HepG2 (cell line): ENCODE data around the gene ZNF669. TPM values are rescaled to one million over a fixed set of nuclear protein-coding genes. Genes with fewer than 3 reads are reported as not detected.

ENCODE experiments used
- DNMT3B ChIP-seq: conservative IDR thresholded peaks from 2 replicates; pipeline ENCODE4 v1.6.1; 2016; ENCODE audit warnings: missing biosample characterization, control low read depth
- MEIS2 ChIP-seq: sonication (generic); formaldehyde crosslinking; IDR thresholded peaks from 2 replicates; pipeline ENCODE4 v1.9.0; 2021; ENCODE audit warnings: mild to moderate bottlenecking, missing genetic modification reagents
- RBFOX2 ChIP-seq: fragments of 200-400 bp; formaldehyde crosslinking; IDR thresholded peaks from 2 replicates; pipeline ENCODE4 v1.6.1; 2017; ENCODE audit warnings: low read depth, mild to moderate bottlenecking, low read length
- SMARCC2 ChIP-seq: fragments of 450-650 bp; IDR thresholded peaks from 2 replicates; pipeline ENCODE4 v1.6.1; 2017; ENCODE audit warnings: antibody characterized with exemption, mild to moderate bottlenecking
- SPEN ChIP-seq: sonication (generic); formaldehyde crosslinking; IDR thresholded peaks from 2 replicates; pipeline ENCODE4 v1.5.1; 2020; ENCODE audit warnings: low read depth, mild to moderate bottlenecking, missing genetic modification reagents
- TAF1 ChIP-seq: sonication (generic); formaldehyde crosslinking; IDR thresholded peaks from 2 replicates; pipeline ENCODE4 v1.4.0; 2020; ENCODE audit warnings: missing genetic modification reagents
- TERF1 ChIP-seq: sonication (generic); formaldehyde crosslinking; IDR thresholded peaks from 2 replicates; pipeline ENCODE4 v1.8.0; 2022; ENCODE audit warnings: mild to moderate bottlenecking, missing genetic modification reagents, moderate library complexity
- ZMAT3 ChIP-seq: sonication (generic); formaldehyde crosslinking; conservative IDR thresholded peaks from 2 replicates; pipeline ENCODE4 v1.7.0; 2021; ENCODE audit warnings: missing genetic modification reagents
- ZNF263 ChIP-seq: sonication (generic); formaldehyde crosslinking; IDR thresholded peaks from 2 replicates; pipeline ENCODE4 v1.4.0; 2020; ENCODE audit warnings: missing genetic modification reagents
- ZNF432 ChIP-seq: sonication (generic); formaldehyde crosslinking; IDR thresholded peaks from 2 replicates; pipeline ENCODE4 v1.5.0; 2020; ENCODE audit warnings: missing genetic modification reagents, mild to moderate bottlenecking, borderline replicate concordance
- ZSCAN12 ChIP-seq: sonication (generic); formaldehyde crosslinking; IDR thresholded peaks from 2 replicates; pipeline ENCODE4 v1.9.0; 2021; ENCODE audit warnings: mild to moderate bottlenecking, missing genetic modification reagents
- polyA plus RNA-seq, 8 experiments: library from polyadenylated mRNA; depleted of rRNA in 3 of 8; stranded (reverse) in 7 of 8; unstranded in 1 of 8; fragments of >200 nt; fragmentation: Illumina TruSeq in 4 of 8; extraction: Trizol in 4 of 8; gene quantifications; 2 replicates each; pipeline versions ENCODE4 v1.2.1 to v1.2.3, GENCODE V29; 2011 to 2016; ENCODE audit warnings: low read depth in 4 of 8, missing spikeins in 1 of 8, mixed read lengths in 1 of 8; ENCODE audit not compliant: insufficient read depth in 1 of 8
- total RNA-seq, 5 experiments: library from RNA; depleted of rRNA; stranded (reverse); fragments of >200 nt; fragmentation: Illumina TruSeq; extraction: Trizol; gene quantifications; 2 replicates each; pipeline ENCODE4 v1.2.3, GENCODE V29; 2016; ENCODE audit warnings: low read depth in 1 of 5
- TF ChIP-seq, protein P1 (sequence below): sonication (generic); formaldehyde crosslinking; IDR thresholded peaks from 2 replicates; pipeline ENCODE4 v1.4.0; 2020; ENCODE audit warnings: missing genetic modification reagents, borderline replicate concordance
- TF ChIP-seq, protein P2 (sequence below): sonication (generic); formaldehyde crosslinking; IDR thresholded peaks from 2 replicates; pipeline ENCODE4 v1.5.0; 2020; ENCODE audit warnings: missing genetic modification reagents

The ZNF669 gene
- total and polyA plus RNA-seq, 2 of the 13 experiments (the other 11 are each of a cell fraction or from before 2014, with no cell fraction given), result 3.1 to 14.6 TPM

DNA sequence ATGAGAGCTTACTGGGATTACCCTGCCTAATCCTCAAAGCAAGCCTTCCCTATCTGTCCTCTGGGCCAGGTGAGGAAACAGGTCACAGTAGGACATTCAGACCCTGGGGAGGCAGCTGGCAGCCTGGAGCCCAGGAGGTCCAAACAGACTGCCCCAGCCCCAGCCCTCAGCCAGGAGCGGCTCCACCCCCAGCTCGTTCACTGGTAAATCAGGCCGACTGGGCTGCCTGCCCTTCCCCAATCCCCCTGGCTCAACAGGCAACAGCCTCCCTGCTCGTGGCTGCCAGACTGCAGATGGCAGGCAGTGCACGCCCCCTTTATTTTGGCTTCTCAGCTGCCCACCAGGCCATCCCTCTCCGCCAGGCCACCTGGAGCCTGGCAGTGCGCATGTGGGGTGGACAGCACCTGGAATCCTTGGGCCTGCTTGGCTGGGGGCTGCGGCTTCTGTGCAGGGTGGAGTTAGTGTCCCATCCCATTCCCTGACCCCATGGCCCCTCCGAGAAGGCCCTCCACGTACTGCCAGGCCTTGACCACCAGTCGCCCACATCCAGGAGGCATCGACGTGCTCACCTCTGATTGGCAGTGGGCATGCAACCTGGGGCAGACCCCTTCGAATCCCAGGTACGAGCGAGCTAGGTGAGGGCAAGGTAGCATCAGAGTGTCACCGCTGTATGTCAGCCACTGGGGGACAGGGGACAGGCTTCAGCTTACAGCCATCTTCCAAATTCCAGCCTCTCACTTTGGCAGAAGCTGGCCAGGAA is 14.4 kb downstream of the ZNF669 start (continued):
- TF ChIP-seq, protein P1, sequence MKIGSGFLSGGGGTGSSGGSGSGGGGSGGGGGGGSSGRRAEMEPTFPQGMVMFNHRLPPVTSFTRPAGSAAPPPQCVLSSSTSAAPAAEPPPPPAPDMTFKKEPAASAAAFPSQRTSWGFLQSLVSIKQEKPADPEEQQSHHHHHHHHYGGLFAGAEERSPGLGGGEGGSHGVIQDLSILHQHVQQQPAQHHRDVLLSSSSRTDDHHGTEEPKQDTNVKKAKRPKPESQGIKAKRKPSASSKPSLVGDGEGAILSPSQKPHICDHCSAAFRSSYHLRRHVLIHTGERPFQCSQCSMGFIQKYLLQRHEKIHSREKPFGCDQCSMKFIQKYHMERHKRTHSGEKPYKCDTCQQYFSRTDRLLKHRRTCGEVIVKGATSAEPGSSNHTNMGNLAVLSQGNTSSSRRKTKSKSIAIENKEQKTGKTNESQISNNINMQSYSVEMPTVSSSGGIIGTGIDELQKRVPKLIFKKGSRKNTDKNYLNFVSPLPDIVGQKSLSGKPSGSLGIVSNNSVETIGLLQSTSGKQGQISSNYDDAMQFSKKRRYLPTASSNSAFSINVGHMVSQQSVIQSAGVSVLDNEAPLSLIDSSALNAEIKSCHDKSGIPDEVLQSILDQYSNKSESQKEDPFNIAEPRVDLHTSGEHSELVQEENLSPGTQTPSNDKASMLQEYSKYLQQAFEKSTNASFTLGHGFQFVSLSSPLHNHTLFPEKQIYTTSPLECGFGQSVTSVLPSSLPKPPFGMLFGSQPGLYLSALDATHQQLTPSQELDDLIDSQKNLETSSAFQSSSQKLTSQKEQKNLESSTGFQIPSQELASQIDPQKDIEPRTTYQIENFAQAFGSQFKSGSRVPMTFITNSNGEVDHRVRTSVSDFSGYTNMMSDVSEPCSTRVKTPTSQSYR (CRISPR knock-in tag), result no peak
- TF ChIP-seq ZMAT3 (CRISPR knock-in tag) (no peak), MEIS2 (CRISPR knock-in tag) (no peak), RBFOX2 (no peak), TAF1 (CRISPR knock-in tag) (no peak), SPEN (CRISPR knock-in tag) (no peak), ZNF432 (no peak), ZSCAN12 (CRISPR knock-in tag) (no peak), DNMT3B (CRISPR knock-in tag) (no peak), SMARCC2 (no peak), TERF1 (CRISPR knock-in tag) (no peak), ZNF263 (CRISPR knock-in tag) (no peak)
- TF ChIP-seq, protein P2, sequence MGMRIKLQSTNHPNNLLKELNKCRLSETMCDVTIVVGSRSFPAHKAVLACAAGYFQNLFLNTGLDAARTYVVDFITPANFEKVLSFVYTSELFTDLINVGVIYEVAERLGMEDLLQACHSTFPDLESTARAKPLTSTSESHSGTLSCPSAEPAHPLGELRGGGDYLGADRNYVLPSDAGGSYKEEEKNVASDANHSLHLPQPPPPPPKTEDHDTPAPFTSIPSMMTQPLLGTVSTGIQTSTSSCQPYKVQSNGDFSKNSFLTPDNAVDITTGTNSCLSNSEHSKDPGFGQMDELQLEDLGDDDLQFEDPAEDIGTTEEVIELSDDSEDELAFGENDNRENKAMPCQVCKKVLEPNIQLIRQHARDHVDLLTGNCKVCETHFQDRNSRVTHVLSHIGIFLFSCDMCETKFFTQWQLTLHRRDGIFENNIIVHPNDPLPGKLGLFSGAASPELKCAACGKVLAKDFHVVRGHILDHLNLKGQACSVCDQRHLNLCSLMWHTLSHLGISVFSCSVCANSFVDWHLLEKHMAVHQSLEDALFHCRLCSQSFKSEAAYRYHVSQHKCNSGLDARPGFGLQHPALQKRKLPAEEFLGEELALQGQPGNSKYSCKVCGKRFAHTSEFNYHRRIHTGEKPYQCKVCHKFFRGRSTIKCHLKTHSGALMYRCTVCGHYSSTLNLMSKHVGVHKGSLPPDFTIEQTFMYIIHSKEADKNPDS (CRISPR knock-in tag), result no peak
- TF ChIP-seq, all 625 proteins: peak for 9
